Measurements from ENCODE around the gene DERL2. TPM values are rescaled to one million over a fixed set of nuclear protein-coding genes. Genes with fewer than 3 reads are reported as not detected.
A peak's percentile ranks its signal among the peaks of the same experiment; 100 is the strongest.

Gene DERL2
- total and polyA plus RNA-seq, 12 donors: 25.6 to 165 (median 80.9) TPM

GRCh38 chr17:5514976-5515375 is 29.0 kb upstream of the DERL2 start:
- Histone ChIP-seq H3K27me3 (no peaks in the 10 kb centered on the region), H3K9me3 (replicated peaks in 1 of 3) (no peaks in the 10 kb centered on the region), H3K4me3 (no peak overlapping the region), H3K36me3 (replicated peaks in 1 of 2) (no peaks in the 10 kb centered on the region), H3K27ac (no peak overlapping the region), H3K4me1 (replicated peaks in 1 of 2) (no peaks in the 10 kb centered on the region)
- no peak for TF ChIP-seq CTCF (IDR thresholded peaks at IDR 0.05)
- no peak for TF ChIP-seq POLR2A (IDR thresholded peaks at IDR 0.05)
- 90 to 96% (median 91%) methylated on average over 10 of the region's 10 CpGs for WGBS, 4 donors
- no peak for DNase-seq
- intact Hi-C loops (cut with DNase I): no loop called here

- no peak overlapping the region for H3K4me3 ChIP-seq
- H3K27me3 ChIP-seq: no peaks in the 10 kb centered on the region
- H3K27ac ChIP-seq: no peak overlapping the region
- H3K36me3 ChIP-seq (replicated peaks in 1 of 2): no peaks in the 10 kb centered on the region
- no peaks in the 10 kb centered on the region for H3K9me3 ChIP-seq (replicated peaks in 1 of 3)
- TF ChIP-seq CTCF (IDR thresholded peaks at IDR 0.05): no peak
- TF ChIP-seq POLR2A (IDR thresholded peaks at IDR 0.05): no peak
- intact Hi-C loops (cut with DNase I): no loop called here
- WGBS, 4 donors: 61 to 74% (median 69%) methylated on average over 7 of the region's 7 CpGs
- H3K4me1 ChIP-seq (replicated peaks in 1 of 2): no peaks in the 10 kb centered on the region
- peak in 1 of 7 donors; percentile 33 for DNase-seq
Observed at GRCh38 chr17:5513628-5514027, 27.6 kb upstream of the DERL2 start.

GRCh38 chr17:5511401-5512225 is 25.6 kb upstream of the DERL2 start:
- 55 to 62% (median 60%) methylated on average over 17 of the region's 17 CpGs for WGBS, 4 donors
- Histone ChIP-seq H3K27me3 (no peaks in the 10 kb centered on the region), H3K27ac (no peak overlapping the region), H3K36me3 (replicated peaks in 1 of 2) (no peaks in the 10 kb centered on the region), H3K4me1 (replicated peaks in 1 of 2) (no peaks in the 10 kb centered on the region), H3K9me3 (replicated peaks in 1 of 3) (no peaks in the 10 kb centered on the region), H3K4me3 (no peak overlapping the region)
- intact Hi-C loops (cut with DNase I): no loop called here
- no peak for TF ChIP-seq CTCF (IDR thresholded peaks at IDR 0.05)
- no peak for TF ChIP-seq POLR2A (IDR thresholded peaks at IDR 0.05)
- DNase-seq: peak in 3 of 7 donors; percentile 11 to 46 (median 44)

GRCh38 chr17:5510771-5511170 is 24.8 kb upstream of the DERL2 start:
- no peaks in the 10 kb centered on the region for H3K36me3 ChIP-seq (replicated peaks in 1 of 2)
- no peak overlapping the region for H3K27ac ChIP-seq
- no peak overlapping the region for H3K4me3 ChIP-seq
- no peaks in the 10 kb centered on the region for H3K9me3 ChIP-seq (replicated peaks in 1 of 3)
- H3K27me3 ChIP-seq: no peaks in the 10 kb centered on the region
- WGBS, 4 donors: 77 to 85% (median 82%) methylated on average over 6 to 8 of the region's 8 CpGs
- intact Hi-C loops (cut with DNase I): no loop called here
- TF ChIP-seq POLR2A (IDR thresholded peaks at IDR 0.05) (no peak), CTCF (IDR thresholded peaks at IDR 0.05) (no peak)
- peak in 2 of 7 donors; percentile 16 to 71 for DNase-seq
- no peaks in the 10 kb centered on the region for H3K4me1 ChIP-seq (replicated peaks in 1 of 2)

Data from adrenal gland (tissue), 12 donors.